Heart left ventricle (tissue), 13 donors: ENCODE data around the gene XYLT1.
"Not testable (repeated sequence)": the region's sequence is repeated elsewhere in the genome, so short reads cannot be mapped to it uniquely, and the experiment has no call there.

Source experiments
- POLR2A ChIP-seq, 2 donors: fragments of 450-650 bp; IDR thresholded peaks; one replicate each; pipeline ENCODE4 v1.6.1; 2017; ENCODE audit warnings: antibody characterized with exemption in 2 of 2, mild to moderate bottlenecking in 2 of 2, moderate library complexity in 2 of 2
- TF ChIP-seq, protein P1 (sequence below), 12 donors: fragments of 200-600 bp; sonication (generic) in 4 of 12; IDR thresholded peaks; one replicate each; pipeline versions ENCODE4 v1.5.0 to v1.8.0; 2018 to 2022; ENCODE audit warnings: antibody characterized with exemption in 12 of 12, mild to moderate bottlenecking in 5 of 12
- donor health status: ischemic (EF 13 %, LVEDD 7.1; RV severe dilation, severe dysfunction).
- donor health status: DM: no; HTN: yes; CAD: no.
- donor health status: DM: no; HTN: no; CAD: no.
- donor health status: ischemic (EF 25% LVEDD 6.9; RV normal size, moderate dysfunction).
- donor health status: ischemic (EF 25% LVEDD 5.7; RV mildly dilated, moderate dysfunction).
- donor health status: ischemic (EF 35%, LVEDD 5.7; RV mildly dilated, moderate dysfunction).
- donor health status: nonischemic (EF 11% LVEDD 7.7; RV severe dilation, severe dysfunction).
- donor health status: DM: yes; HTN: yes; CAD: no.
- donor health status: PGD.
- donor health status: ischemic (EF 29% LVEDD 5.4; RV normal size, mild dysfunction).
- donor health status: nonischemic (EF 23%, LVEDD 6.1; RV moderate dilation, normal function).

DNA sequence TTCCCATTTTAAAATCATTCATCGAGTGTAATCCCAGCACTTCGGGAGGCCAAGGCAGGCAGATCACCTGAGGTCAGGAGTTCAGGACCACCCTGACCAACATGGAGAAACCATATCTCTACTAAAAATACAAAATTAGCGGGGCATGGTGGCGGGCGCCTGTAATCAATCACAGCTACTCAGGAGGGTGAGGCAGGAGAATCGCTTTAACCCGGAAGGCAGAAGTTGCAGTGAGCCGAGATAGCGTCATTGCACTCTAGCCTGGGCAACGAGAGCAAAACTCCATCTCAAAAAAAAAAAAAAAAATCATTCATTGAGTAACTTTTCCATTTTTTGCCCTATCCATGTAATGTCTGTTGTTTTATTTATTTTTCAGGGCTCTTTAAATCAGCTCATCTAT lies 135.4 kb downstream of the XYLT1 start:
- TF ChIP-seq, protein P1, sequence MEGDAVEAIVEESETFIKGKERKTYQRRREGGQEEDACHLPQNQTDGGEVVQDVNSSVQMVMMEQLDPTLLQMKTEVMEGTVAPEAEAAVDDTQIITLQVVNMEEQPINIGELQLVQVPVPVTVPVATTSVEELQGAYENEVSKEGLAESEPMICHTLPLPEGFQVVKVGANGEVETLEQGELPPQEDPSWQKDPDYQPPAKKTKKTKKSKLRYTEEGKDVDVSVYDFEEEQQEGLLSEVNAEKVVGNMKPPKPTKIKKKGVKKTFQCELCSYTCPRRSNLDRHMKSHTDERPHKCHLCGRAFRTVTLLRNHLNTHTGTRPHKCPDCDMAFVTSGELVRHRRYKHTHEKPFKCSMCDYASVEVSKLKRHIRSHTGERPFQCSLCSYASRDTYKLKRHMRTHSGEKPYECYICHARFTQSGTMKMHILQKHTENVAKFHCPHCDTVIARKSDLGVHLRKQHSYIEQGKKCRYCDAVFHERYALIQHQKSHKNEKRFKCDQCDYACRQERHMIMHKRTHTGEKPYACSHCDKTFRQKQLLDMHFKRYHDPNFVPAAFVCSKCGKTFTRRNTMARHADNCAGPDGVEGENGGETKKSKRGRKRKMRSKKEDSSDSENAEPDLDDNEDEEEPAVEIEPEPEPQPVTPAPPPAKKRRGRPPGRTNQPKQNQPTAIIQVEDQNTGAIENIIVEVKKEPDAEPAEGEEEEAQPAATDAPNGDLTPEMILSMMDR (IDR thresholded peaks at IDR 0.05), result not testable (repeated sequence)
- TF ChIP-seq POLR2A (IDR thresholded peaks at IDR 0.05), result not testable (repeated sequence)
